Panc1 (cell line): ENCODE results near the gene C9orf43.

Experiments used
- TCF7L2 ChIP-seq: IDR thresholded peaks from 2 replicates; pipeline ENCODE4 v1.6.1; 2011; ENCODE audit warnings: mild to moderate bottlenecking, low read depth, low read length, inconsistent platforms
- TF ChIP-seq, protein P1 (sequence below): fragments of 450-650 bp; IDR thresholded peaks from 2 replicates; pipeline ENCODE4 v1.5.1; 2017; ENCODE audit warnings: mild to moderate bottlenecking

DNA sequence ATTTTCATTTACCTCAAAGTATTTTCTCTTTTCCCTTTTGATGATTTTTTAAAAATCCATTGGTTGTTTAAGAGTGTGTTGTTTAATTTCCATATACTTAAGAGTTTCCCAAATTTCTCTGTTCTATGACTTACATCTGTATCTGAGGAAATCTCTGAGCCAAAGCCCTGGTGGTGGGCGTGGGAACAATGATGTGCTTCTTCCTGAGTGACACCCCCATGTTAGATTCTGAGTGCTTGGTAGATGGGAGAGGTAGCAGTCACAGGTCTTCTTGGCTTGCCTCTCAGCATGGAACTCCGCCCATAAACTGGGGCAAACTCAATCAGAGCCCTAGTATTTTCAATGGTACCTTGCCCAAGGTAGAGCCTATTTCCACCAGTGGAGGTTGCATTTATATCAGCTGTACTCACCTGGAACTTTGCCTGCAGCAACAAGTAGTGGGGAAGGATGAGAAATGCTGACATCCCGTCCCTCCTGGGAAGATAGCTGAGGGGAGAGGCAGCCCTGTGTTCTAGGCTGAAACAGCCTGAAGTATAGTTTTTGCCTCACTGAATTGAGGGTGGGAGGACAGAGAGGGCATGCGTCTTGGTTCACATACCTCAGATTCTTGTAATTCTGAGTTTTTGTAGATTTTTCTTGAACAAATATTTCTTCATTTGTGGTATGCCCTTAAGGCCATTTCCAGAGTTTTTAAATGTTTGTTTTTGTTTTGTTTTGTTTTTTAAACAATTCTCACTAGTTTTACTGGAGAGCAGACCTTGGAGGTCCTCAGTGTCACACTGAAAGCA lies 26.4 kb downstream of the C9orf43 start:
- TF ChIP-seq, protein P1, sequence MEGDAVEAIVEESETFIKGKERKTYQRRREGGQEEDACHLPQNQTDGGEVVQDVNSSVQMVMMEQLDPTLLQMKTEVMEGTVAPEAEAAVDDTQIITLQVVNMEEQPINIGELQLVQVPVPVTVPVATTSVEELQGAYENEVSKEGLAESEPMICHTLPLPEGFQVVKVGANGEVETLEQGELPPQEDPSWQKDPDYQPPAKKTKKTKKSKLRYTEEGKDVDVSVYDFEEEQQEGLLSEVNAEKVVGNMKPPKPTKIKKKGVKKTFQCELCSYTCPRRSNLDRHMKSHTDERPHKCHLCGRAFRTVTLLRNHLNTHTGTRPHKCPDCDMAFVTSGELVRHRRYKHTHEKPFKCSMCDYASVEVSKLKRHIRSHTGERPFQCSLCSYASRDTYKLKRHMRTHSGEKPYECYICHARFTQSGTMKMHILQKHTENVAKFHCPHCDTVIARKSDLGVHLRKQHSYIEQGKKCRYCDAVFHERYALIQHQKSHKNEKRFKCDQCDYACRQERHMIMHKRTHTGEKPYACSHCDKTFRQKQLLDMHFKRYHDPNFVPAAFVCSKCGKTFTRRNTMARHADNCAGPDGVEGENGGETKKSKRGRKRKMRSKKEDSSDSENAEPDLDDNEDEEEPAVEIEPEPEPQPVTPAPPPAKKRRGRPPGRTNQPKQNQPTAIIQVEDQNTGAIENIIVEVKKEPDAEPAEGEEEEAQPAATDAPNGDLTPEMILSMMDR, result no peak
- no peak for TF ChIP-seq TCF7L2
